Measurements from ENCODE around the gene OR3A2.
"Not testable (repeated sequence)": the region's sequence is repeated elsewhere in the genome, so short reads cannot be mapped to it uniquely, and the experiment has no call there.

Gene OR3A2

DNA sequence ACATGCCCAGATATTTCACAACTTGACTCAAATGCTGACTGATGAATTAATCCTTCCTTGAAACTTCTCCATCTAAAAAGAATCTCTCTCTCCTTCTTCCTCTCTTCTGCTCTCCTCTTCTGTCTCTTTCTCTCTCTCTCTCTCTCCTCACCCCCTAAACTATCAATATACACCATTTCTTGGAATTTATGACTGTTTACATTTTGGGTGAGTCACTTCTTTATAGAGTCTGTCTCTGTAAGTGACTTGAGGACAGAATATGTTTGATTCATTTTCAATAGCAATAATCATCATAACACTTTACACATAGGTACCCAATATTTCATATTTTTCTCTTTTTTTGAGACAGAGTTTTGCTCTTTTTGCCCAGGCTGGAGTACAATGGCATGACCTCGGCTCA, 103.2 kb downstream of the OR3A2 start:
- DNase-seq, result no peak

DNA sequence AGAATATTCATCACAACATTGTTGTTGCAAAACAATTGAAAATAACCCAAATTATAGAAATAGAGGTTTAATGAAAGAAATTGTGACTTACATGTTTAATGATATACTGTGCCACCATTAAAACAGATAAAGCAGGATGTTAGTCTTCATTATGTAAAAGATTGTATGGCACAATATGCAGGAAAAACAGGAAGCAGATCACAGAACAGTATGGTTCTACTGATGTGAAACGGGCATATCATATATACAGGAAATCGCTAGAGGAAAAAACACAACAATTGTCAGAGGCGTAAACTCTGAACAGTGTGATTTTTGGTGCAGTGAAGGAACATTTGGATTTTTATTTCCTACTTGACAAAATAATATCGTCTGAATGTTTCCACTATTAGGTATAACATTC, 110.0 kb downstream of the OR3A2 start:
- no peak for DNase-seq

DNA sequence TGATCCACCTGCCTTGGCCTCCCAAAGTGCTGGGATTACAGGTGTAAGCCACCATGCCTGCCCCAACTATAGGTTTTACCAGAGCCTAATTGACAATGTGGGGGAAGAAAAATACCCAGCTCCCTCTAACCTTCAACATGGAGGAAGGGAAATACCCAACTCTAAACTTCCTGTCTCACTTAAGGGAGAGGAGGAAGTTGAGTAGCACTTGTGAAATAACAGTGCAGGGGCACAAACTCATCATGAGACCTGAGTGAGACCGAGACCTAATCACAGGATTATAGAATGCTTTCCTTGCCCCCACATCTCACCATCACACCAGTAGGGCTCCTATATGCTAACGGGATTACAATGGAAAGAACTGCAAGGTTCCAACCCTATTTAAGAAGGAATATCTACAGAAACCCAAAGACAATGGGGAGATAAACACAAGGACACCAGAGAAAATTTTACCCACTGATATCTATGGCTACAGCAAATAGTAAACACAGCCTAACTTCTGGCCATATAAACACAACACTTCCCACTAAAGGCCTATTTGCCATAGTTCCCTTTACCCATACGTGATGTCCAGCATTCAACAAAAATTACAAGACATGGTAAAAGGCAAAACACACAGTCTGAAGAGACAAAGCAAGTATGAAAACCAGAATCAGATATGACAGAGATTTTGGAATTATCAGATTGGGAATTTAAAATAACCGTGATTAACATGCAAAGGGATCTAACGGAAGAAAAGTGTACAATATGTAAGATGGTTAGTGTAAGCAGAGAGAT, 114.8 kb downstream of the OR3A2 start:
- DNase-seq, result no peak

DNA sequence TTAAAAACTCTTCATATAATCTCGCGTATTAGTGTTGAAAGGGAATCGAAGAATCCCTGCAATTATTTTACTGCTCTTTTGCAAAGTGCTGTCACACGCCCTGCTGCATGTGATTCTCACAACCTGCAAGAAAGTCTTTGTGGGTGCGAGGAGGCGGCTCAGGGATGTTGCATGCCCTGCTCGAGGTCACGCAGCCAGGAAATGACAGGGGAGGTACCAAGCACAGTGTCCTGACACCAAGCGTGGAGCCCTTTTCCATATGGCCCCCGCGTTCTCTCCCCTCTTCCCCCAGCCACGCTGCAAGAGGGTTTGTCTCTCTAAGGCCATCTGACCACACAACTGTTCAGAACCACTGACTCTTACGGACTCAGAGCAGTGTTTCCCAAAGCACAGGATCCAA, 125.5 kb downstream of the OR3A2 start:
- DNase-seq, result no peak

DNA sequence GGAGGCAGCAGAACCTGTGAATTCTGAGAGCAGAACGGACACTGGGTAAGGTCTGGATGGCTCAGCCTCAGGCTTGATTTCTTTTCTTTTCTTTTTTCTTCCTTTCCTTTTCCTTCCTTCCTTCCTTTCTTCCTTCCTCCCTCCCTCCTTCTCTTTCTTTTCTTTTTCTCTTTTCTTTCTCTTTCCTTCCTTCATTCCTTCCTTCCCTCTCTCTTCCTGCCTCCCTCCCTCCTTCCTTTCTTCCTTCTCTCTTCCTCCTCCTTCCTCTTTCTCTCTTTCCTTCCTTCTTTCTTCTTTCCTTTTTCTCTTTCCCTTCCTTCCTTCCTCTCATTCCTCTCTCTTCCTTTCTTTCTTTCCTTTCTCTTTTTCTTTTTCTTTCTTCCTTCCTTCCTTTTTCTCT, 125.9 kb downstream of the OR3A2 start:
- DNase-seq, result no peak

DNA sequence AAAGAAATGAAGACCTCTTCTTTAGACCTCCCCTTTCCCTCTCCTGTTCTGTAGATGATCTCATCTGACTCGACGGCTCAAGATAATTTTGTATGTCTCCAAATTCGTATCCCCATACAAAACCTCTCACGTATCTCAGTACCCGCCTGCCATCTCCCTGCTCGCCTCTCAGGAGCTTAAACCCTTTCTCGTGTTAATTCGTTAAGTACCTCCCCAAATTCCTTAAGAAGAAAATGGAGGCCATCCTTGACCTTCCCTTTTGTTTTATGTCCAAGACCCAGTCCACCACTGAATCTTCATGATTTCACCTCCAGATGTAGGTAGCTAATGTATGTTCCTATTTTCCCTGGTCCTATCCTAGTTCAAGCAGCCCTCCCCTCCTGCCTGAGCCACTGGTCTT, 129.5 kb downstream of the OR3A2 start:
- no peak for DNase-seq

DNA sequence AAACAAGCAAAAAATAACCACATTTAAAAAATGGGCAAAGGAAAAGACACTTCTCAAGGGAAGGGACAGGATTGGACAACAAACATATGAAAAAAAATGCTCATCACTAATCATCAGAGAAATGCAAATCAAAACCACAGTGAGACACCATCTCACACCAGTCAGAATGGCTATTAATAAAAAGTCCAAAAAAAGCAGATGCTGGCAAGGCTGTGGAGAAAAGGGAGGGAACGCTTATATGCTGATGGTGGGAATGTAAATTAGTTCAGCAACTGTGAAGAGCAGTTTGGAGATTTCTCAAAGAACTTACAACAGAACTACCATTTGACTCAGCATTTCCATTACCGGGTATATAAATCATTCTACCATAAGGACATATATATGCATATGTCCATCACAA, 137.1 kb downstream of the OR3A2 start:
- not testable (repeated sequence) for DNase-seq

DNA sequence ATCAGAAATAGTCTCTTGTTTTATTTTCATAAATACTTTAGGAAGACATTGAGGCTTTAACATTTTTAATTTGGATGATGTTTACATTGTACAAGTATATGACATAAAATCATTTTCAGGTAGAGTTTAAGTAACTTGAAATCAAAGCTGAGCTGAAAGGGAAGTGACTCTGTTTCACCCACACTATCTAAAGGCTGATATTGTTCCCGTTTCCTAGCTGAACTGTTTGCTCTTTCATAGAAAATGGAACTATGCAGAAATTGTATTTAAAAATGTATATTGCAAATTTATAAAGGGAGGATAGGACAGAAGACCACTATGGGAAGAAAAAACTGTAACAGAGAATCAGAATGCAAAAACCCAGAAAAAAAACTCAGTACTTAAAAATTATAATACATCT, 141.3 kb downstream of the OR3A2 start:
- not testable (repeated sequence) for DNase-seq

DNA sequence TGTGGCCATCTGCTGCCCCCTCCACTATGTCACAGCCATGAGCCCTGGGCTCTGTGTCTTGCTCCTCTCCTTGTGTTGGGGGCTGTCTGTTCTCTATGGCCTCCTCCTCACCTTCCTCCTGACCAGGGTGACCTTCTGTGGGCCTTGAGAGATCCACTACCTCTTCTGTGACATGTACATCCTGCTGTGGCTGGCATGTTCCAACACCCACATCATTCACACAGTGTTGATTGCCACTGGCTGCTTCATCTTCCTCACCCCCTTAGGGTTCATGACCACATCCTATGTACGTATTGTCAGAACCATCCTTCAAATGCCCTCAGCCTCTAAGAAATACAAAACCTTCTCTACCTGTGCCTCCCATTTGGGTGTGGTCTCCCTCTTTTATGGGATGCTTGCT, 145.1 kb downstream of the OR3A2 start:
- DNase-seq, result not testable (repeated sequence)

DNA sequence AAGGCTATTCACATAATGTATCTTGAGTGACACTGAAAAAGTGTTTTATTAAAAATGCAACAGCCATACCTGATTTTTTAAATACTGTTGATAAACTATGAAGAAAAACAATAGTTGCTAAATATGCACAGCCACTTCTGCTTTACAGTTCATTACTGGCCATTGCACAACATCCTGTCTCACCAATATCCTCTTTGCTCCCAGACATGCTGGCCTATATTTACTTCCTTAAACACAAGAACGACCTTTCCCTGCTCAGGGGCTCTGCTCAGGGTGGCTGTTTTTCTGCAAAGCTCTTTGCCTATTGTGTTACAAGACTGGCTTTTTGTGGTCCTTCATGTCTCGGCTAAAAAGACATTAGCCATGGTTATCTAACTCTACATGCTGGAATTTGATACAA, 147.4 kb downstream of the OR3A2 start:
- DNase-seq, result peak; percentile 14 to 32

DNA sequence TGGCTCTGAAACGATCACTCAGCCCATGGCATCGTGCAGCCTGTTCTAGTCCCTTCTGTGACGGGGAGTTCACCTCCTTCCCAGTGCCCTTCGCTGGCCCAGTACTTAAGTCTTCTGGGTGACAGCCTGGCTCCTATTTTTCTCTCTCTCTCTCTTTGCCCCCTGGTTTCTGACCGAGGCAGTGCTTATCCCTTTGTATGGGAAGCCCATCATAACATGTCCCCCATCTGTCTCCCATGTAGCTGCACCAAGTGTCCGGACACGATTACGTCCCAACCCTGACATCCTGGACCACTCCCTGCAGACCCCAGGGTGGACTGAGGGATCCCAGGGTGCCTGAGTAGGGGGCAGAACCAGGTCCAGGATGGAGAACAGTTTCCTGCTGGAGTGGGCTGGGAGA, 153.8 kb downstream of the OR3A2 start:
- DNase-seq, result not testable (repeated sequence)

All from CD4-positive, alpha-beta T cell treated with Interleukin-4 for 1 hour (primary cell).